Stimulated activated CD8-positive, alpha-beta memory T cell treated with anti-CD3 and anti-CD28 coated beads, Interleukin-15, amount 100 ng/mL, for 24 hours (primary cell): Measurements from ENCODE around the gene ANKK1.

Experiments
- DNase-seq: peaks from one replicate; pipeline ENCODE4 v3.0.0-alpha.2; 2020; ENCODE audit warnings: low read depth

The ANKK1 gene, protein sequence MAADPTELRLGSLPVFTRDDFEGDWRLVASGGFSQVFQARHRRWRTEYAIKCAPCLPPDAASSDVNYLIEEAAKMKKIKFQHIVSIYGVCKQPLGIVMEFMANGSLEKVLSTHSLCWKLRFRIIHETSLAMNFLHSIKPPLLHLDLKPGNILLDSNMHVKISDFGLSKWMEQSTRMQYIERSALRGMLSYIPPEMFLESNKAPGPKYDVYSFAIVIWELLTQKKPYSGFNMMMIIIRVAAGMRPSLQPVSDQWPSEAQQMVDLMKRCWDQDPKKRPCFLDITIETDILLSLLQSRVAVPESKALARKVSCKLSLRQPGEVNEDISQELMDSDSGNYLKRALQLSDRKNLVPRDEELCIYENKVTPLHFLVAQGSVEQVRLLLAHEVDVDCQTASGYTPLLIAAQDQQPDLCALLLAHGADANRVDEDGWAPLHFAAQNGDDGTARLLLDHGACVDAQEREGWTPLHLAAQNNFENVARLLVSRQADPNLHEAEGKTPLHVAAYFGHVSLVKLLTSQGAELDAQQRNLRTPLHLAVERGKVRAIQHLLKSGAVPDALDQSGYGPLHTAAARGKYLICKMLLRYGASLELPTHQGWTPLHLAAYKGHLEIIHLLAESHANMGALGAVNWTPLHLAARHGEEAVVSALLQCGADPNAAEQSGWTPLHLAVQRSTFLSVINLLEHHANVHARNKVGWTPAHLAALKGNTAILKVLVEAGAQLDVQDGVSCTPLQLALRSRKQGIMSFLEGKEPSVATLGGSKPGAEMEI

DNA sequence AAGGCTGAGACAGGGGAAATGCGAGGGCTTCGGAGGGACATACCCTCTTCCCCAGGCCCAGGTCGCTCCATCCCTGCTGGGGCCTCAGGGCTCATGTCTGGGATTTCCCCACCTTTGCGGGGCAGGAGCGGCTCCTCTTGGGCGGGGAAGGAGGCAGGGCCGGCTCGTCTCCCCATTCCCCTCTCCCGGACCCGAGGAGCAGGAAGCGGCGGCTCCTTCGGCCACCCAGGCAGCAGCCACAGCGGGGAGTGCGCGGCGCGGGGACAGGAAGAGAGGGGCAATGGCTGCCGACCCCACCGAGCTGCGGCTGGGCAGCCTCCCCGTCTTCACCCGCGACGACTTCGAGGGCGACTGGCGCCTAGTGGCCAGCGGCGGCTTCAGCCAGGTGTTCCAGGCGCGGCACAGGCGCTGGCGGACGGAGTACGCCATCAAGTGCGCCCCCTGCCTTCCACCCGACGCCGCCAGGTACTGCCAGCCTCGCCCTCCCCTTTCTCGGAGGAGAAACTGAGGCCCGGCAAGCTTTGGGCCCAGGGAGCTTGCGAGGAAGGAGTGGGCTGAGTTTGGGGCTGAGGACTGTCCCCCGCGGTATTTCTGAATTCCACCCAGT, at the start of gene ANKK1:
Gene ANKK1 (plus strand): TSS at position 175 of the 607 bp plus-strand sequence. CDS start 106 bp downstream, at position 281.
- no peak for DNase-seq

DNA sequence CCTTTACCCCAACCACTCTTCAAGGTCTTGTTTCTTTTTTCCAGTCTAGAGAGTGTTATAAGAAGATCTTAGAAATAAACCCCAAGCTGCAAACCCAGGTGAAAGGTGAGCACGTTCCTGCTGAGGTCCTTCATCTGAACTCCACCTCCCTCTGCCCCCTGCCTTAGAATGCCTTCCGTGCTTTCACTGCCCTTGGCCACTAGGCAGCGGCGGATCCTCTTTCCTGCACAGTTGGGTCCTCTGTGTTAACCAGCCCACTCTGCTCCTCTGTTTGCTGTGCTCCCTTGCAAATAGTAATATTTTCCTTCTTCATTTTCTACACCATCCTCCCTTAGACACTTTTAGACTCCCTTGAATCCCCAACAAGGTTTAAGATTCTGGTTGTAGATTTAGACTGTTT, 48.8 kb upstream of the ANKK1 start:
- DNase-seq, result no peak

DNA sequence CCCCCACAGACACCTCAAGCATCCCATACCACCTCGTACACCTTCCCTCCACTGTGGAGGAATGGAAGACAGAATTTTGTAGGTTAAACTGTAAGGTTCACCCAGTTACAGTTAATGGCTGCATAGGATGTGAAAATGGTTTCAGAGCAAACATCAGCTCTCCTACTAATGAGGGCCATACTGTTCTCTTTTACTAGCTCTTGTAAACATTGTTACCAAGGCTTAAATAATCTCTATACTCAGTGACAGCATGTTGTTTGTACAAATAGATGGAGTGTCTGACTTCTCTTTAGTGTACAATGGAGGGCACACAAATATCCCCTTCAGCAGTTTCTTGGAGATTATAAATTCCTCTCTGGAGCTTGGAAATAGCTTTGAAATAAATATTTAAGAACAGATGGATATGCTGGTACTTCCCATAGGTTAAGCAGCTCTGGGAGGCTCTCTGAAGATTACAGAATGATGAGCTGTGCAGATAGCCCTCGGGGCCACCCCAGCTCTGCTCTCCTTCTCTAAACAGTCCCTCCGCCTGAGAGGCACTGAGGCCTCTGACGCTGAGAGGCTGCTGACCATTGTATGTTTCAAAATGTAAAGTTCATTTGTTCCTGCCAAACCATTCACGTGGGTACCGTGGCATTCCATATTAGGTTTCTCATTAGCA, 47.5 kb upstream of the ANKK1 start:
- no peak for DNase-seq

GRCh38 chr11:113341388-113342165, 46.0 kb upstream of the ANKK1 start:
- DNase-seq, result no peak

DNA sequence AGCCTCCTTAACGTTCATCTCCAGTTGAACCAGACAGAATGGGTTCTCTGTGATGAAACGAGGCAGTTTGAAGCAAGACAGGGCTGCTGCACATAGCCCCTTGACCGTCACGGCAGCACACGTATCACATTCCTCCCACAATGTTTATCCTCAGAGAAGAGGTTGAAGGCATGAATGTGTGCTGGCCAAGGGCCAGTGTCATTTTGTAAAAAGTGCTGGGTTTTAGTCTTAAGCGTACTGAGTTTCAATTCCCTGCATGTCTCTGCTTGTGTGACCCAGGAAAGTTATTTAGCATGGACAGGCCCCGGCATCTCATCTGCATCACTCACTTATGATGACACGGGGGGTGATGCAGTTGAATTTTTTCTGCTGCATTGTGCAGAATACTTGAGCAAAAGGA, 41.6 kb upstream of the ANKK1 start:
- DNase-seq, result no peak

GRCh38 chr11:113349528-113349927, 38.1 kb upstream of the ANKK1 start:
- DNase-seq, result no peak

- DNase-seq, result no peak
Measured at GRCh38 chr11:113350336-113351067, 37.1 kb upstream of the ANKK1 start.

DNA sequence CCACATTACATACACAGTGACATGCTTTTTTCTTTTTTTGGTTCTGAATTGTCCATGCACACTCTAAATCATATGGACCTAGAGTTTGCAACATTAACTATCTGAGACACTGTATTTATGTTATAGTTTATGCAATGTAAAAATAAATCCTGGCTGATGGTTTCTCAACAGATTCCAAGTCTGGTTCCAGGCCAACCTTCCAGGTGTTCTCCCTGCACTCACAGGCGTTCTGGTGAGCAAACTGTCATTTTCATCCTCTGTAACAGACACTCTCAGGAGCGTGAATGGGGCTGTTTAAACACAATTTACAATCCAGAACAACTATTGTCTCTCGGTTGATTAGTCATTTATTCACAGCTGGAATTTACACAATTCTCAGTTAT, 36.5 kb upstream of the ANKK1 start:
- no peak for DNase-seq

DNA sequence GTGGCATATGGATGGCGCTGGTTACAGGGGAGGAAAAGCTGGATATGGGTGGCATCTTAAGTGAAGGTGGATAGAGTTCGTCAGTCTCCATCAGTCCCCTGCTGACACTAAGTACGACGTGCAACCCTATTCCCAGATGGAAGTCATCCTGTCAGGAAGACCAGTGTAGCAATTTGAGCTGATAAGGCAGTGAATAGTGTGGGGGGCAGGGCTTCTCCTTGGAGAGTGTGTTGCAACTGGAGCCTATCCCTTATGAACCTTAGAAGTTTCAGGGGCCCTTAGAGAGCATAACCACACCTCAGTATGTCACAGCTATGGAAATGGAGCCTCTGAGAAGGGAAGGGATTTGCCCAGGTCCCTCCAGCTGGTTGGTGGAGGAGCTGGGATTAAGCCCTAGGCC, 36.1 kb upstream of the ANKK1 start:
- no peak for DNase-seq

- no peak for DNase-seq
Measured at GRCh38 chr11:113356203-113356602, 31.4 kb upstream of the ANKK1 start.

DNA sequence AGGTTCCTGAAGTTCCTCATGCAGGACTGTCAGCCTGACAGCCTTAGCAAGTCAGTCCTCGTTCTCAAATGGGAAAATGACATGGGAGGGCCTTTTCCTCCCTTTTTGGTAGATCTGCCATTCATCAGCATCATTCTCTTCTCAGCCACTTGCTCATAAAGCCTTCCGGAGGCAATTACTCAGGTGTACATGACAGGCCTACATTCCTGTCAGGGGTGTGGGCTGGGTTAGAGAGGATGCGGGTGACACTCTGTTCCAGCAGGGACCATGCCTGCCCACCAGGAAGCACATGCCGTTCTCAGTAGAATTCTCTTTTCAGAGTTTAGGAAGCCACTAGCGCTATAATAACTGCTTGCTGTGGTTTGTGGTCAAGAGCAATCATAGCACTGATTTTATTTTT, 24.2 kb upstream of the ANKK1 start:
- no peak for DNase-seq

GRCh38 chr11:113363996-113364641, 23.5 kb upstream of the ANKK1 start:
- no peak for DNase-seq

DNA sequence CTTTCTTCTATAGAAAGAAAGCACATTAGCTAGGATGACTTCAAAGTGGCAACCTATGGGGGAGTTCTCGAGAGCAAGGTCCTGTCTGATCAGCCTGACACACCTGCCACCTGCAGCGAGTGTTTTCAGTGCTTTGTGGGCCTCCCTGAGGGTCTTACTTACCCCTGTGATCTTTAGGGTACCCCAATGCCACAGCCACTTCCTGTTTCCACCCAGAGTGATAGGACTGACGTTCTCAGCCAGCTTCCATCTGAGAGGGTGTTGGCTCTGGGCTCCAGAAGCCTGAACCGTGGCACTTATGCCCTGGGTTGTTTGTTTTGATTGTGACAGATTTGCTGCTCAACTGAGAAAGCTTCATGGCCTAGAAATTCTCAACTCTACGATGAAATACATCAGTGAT, 21.7 kb upstream of the ANKK1 start:
- no peak for DNase-seq

GRCh38 chr11:113369411-113369810, 18.2 kb upstream of the ANKK1 start:
- no peak for DNase-seq

- no peak for DNase-seq
Measured at GRCh38 chr11:113370634-113371033, 16.9 kb upstream of the ANKK1 start.

DNA sequence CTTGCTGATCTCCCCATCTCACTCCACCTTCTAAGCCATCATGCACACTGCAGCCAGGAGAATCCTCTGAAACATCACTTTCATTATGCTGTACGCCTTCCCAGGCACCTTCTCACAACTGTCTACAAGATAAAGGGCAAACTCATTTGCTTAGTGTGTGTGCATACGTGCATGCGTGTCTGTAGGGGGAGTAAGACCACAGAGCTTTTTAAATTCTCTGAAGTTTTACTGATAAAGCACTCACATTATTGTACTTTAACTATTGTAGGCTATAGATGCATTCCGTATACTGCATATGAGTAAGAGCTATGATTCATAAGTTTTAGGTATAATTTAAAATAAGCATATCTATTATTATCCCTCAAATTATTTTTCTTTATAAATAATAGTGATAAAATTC, 15.3 kb upstream of the ANKK1 start:
- no peak for DNase-seq

GRCh38 chr11:113373306-113373705, 14.3 kb upstream of the ANKK1 start:
- DNase-seq, result no peak

GRCh38 chr11:113373981-113374560, 13.5 kb upstream of the ANKK1 start:
- DNase-seq, result no peak

DNA sequence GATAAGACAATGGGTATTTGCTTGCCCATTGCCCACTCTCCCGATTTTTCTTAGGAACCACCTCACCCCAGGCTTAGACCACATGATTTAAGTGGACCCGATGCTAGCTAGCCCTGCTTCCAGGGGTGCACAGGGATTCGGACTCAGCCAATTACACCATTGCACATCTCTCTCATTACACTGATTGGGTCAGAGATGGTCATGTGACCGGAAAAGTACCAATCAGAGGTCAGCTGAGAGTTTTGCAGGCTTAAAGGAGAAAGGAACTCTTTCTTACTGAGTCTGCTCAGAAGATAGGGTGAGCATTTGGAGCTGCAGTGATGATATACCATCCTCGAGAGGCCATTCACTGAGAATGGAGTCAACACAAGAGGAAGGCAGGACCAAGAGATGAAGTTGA, 12.2 kb upstream of the ANKK1 start:
- DNase-seq, result no peak

GRCh38 chr11:113376156-113376555, 11.4 kb upstream of the ANKK1 start:
- DNase-seq, result no peak
